HG02571 (cell line): ENCODE data around the gene CXCR4.
"Not testable (repeated sequence)": the region's sequence is repeated elsewhere in the genome, so short reads cannot be mapped to it uniquely, and the experiment has no call there.

Source experiments
- ATAC-seq: cut with Tn5 transposase; IDR thresholded peaks from one replicate; pipeline ENCODE4 v1.9.1; 2021; ENCODE audit warnings: mild to moderate bottlenecking, moderate library complexity; ENCODE audit not compliant: unreplicated experiment

The CXCR4 gene

DNA sequence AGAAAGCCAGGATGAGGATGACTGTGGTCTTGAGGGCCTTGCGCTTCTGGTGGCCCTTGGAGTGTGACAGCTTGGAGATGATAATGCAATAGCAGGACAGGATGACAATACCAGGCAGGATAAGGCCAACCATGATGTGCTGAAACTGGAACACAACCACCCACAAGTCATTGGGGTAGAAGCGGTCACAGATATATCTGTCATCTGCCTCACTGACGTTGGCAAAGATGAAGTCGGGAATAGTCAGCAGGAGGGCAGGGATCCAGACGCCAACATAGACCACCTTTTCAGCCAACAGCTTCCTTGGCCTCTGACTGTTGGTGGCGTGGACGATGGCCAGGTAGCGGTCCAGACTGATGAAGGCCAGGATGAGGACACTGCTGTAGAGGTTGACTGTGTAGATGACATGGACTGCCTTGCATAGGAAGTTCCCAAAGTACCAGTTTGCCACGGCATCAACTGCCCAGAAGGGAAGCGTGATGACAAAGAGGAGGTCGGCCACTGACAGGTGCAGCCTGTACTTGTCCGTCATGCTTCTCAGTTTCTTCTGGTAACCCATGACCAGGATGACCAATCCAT lies 2.7 kb downstream of the CXCR4 start:
- ATAC-seq: no peak

DNA sequence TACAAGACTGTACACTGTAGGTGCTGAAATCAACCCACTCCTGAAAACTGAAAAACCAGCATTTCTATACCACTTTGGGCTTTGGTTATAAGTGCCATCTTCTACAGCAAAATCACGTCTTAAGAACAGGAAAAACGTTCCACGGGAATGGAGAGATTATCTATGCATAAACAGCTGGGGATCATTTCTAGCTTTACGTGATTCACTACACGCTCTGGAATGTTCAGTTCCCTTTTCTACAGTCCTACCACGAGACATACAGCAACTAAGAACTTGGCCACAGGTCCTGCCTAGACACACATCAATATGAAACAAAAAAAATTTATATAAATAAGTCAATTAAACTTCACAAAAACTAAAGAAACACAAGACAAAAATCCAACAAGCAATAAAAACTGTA lies 3.6 kb downstream of the CXCR4 start:
- no peak for ATAC-seq

DNA sequence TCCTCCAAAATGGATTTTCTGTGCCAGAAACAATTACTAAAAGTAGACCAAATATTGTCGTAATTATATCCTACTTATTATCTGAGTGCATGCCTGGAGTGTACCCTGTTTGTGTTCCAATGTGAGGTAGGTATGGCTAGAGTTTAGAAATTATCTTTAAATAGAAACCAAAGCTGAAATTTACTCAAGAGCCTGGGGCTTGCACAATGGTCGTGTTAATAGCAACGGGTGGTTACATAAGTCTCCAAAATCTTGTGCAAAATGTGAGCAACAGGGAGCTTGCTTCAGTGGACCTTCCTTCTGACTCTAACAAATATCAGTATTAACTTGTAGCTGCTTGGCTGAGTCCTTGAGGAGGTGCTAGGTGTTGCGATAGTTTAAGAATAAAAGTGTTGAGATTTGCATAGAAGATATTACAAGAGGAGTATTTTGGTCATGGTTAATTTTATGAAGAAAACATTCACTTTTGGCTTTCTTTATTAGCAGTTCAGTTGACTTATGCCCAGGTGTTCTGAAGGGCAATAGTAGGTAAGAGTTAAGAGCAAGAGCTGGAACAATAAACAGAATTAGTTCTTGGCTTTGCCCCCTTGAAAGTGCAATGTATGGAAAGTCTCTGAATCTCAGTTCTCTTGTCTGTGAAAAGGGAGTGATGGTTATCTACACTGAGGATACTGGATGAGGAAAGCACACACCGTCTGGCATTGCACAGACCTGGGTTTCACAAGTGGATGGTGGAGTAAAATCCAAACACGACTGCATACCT lies 4.6 kb downstream of the CXCR4 start:
- no peak for ATAC-seq

DNA sequence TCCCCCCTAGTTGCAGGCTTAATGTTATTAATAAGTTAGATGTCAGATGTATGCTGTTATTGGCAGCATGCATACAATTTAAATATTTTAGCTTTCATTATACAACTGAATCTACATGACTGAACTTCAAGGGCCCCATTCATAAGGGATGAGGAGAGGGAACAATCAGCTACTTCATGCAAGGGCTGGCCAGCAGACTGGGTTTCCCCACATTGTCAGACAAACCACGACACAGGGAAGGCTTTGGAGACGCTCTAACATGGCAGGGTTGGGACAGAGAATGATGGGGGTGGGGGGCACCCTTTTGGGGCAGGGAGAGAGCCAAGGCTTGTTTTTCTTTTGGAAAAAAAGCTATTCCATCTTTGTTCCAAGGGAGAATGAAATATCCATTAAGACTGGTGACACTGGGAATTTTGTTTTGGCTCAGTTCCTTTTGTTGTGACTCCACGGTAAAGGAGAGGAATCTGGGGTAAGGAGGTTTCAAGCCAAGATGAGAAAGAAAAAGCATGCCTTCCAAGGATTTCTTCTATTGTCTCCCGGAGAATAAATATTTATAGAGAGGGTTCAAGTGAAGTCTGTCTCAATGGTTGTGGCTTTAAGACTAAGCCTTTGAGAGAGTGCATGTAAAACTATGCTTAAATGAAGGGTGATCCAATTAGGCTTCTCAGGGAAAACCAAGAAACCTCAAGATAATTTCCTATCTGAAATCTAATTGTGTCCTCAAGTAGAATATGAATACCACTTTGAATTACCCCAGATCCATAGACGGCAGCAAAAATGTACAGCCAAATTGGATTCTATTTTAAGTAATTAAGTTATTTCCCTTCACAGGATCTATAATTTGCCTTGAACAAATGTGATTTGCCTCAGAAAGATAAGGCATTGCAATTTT lies 5.4 kb downstream of the CXCR4 start:
- ATAC-seq: no peak

DNA sequence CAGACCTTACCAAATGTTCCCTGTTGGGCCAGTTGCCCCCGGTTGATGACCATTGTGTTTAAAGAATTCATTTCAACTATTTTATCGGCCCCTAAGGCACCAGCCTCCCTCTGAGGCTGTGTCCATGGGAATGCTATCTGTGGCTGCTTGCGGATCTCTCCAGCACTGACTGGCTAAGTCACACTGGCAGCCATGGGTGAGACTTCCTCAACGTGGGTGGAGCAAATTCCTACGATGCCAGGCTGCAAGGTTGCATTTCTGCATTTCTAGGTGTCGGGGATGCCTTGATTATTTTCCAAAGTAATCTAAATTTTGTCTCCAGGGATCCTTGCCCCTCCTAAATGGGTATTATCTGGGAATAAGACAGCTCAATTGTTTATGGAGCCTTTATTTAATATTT lies 6.2 kb downstream of the CXCR4 start:
- ATAC-seq: no peak

DNA sequence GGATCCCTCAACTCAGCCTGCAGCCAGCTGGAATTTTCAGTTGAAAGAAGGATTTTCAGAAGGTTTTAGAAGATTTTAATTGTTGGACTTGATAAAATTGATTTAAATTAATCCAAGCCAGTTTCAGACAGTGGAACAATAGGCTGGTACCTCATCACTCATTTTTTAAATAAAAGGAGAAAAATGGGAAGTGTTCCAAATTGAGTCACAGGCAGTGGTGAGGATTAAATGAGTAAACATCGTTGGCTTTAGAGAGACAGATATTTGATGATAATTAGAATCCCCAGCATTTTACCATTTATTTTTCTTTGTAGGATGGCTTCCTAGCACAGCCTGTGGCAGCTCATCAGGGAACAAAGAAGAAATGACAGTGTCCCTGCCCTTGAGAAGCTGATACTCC lies 7.4 kb downstream of the CXCR4 start:
- no peak for ATAC-seq

DNA sequence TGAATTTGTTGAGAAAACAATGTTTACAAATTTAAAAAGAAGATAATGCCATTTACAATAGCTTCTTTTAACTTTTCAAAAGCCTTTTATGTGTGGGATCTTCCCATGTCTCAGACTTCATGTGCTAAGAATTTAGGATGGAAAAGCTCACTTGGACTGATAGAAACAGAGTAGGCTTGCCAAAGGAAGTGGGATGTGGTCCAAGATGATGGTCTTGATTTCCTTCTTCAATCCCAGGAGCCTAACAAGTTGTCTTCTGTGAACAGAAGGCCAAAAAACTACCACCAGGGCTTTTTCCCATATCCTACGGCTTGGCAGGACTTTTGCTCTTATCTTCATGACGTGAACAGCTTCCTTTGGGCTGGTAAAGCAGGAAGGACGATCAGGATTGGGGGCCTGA lies 9.5 kb downstream of the CXCR4 start:
- ATAC-seq: no peak

DNA sequence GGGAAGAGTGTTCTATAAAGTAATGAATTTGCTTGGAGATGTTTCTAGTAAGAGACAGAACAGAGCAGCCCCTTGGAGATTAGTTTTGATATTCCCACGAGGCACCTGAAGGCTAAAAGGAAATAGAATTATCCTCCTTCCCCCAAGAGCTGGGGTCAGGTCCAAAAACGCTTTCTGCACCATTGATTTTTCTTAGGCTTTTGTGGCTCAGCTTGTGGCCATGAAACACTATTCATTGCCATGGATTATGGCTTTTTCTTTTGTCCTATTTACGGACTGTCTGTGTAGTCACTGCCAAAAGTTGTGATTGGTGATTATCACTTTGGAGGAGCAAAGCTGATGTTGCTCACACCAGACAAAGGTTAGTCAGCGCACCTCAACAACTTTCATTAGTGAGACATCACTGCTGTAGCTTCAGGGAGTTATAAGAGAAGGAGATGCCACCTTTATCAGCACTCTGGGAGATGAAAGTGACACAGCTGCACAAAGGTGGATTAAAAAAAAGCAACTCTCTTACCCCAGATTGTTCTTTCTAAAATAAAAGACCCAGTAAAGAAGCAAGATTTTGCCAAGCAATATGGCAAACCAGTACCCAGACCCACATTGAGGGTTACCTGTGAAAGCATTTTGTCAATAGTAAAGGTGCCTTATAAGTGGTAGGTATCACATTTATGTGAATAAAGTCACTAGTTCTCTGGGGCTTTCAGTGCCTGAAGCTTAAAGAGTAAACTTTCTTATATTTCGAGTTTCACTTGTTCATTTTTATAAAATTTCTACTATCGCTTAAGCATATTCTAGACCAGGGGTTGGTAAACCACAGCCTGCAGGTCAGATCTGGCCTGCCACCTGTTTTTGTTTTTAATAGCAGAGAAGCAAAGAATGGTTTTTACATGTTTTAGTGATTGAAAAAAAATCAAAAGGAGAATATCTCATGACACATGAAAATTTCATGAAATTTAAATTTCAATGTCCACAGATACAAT lies 10.6 kb downstream of the CXCR4 start:
- ATAC-seq: no peak

DNA sequence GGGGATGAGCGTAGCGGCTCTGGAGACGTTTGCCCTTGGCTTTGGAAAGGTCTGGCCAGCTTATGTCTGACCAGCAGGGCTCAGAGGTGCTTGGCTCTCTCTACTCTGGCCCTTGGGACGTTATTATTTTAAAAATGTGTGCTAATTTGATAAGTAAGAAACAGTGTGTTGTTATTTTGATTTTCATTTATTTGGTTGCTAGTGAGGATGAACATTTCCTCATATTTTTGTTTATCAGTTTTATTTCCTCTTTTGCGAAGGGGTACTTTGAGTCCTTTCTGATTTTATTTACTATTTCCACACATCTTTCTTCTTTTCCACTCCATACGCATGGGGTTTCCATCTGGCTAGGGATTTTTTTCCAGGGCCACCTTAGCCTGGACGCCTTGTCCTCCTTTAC lies 11.4 kb downstream of the CXCR4 start:
- ATAC-seq: no peak

DNA sequence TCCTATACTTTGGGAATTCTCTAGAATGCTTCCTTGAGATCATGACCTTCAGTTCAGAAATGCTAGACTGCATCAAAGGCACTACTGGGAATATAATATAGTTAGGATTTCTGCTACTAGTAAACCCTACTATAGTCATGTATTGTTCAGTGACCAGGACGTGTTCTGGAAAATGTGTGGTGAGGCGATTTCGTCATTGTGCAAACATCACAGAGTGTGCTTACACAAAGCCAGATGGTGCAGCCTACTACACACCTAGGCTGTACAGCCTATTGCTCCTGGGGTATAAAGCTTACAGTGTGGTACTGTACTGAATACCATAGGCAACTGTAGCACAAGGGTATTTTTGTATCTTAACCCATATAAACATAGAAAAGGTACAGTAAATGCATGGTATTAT lies 13.0 kb downstream of the CXCR4 start:
- ATAC-seq: no peak

DNA sequence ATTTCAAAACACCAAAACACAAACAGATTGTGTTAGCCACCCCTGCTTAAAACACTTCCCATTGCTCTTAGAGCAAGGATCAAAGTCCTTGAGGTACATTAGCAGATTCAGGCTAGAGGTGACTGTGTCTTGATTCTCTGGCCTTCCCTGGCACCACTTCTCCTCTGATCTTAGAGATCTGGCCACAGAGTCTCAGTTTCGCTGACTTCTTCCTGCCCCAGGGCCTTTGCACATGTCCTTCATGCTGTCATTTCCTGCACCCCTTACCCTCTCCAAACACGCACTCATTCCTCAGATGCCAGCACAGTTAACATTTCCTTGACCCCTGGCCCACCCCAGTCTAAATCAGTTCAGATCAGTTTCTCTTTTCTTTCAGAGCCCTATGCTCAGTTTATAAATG lies 16.9 kb downstream of the CXCR4 start:
- ATAC-seq: no peak

DNA sequence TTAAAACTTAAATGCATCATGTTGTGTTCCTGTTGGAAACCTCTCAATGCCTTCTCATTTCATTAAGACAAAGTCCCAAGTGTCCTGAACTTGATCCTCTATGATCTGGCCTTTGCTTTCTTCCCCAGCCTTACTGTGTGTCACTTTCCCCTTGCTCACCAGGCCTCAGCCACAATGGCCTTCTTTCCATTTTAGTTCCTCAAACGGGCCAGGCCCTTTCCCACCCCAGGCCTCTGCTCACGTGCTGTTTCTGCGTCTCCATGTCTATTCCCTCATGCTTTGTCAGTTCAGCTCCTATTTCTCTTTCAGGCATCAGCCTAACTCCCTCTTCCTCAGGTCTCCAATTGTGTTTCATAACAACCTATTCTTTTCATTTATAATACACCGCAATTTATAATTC lies 19.5 kb downstream of the CXCR4 start:
- ATAC-seq: no peak

DNA sequence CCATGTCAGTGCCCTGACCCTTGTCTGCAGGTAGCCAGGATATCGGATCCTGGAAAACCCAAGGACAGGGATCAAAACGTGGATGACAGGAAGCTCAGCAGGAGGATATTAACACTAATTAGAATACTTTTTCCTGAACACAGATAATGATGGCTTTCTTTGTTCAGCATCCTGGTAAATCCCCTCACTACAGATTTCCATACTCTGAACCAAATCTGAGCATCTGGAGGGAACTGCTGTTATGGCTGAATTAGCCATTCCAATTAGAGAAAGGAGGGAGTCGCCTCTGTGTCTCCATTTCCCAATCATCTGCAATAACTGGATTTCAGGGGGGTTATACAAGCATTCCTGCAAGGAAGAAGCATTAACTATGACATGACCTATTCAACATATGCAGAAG lies 24.4 kb downstream of the CXCR4 start:
- no peak for ATAC-seq

DNA sequence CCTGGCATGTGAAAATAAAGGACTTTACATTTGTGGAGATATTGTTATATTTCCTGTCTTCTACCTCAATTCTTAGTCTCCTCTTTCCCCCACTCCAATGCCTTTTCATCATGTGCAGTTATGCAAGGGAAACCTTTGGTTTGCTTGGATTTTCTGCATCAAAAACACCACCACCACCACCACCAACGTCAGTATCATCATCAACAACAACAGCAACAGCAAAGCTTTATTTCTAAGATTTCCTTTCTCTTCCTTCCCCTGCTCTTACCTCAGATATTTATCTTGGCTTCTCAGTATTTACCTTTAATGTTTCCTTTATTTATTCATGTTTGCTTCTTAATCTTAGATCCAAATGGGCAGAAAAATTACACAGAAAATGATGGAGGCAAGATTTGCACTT lies 26.1 kb downstream of the CXCR4 start:
- no peak for ATAC-seq

DNA sequence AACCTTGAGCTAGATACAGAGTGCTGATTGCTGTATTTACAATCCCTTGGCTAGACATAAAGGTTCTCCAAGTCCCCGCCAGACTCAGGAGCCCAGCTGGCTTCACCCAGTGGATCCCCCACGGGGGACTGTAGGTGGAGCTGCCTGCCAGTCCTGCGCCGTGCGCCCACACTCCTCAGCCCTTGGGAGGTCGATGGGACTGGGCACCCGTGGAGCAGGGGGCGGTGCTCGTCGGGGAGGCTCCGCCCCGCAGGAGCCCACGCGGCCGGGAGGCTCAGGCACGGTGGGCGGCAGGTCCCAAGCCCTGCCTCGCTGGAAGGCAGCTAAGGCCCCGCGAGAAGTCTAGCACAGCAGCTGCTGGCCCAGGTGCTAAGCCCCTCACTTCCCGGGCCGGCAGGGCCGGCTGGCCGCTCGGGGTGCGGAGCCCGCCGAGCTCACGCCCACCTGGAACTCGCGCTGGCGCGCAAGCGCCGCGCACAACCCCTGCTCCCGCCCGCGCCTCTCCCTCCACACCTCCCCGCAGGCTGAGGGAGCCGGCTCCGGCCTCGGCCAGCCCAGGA lies 30.0 kb downstream of the CXCR4 start:
- not testable (repeated sequence) for ATAC-seq

DNA sequence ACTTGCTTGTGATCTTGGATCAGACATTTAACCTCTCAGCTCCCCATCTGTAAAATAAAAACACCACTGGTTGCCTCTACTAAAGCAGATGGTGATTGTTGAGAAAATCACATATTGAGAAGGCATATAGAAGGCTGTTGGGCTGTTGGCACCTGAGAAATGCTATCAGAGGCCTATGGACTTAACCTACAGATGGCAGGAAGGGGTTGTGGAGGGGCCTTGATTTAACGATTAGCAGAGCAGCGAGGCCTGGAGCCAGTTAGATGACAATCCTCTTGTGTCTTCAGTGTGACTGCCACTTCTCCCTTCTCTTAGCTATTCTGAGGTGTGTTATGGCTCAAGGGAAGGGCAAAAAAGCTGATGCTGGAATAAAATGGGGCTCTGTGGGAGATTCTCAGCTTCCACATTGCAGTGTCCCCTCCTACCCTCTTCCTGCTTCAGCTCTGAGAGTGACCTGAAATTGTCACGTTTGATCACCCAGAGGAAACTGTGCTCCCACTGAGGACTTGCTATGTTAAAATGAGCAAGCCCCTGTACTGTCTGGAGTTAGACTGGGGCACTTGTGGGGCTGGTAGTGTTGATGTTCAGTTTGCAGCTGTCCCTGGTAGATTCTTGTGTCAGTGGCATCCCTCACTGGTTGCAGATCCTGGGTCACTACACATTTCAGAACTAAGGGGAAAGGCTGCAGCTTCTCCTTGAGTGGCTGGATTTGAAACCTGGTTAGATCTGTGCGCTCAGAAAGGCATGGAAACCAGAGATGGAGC lies 31.5 kb downstream of the CXCR4 start:
- no peak for ATAC-seq

DNA sequence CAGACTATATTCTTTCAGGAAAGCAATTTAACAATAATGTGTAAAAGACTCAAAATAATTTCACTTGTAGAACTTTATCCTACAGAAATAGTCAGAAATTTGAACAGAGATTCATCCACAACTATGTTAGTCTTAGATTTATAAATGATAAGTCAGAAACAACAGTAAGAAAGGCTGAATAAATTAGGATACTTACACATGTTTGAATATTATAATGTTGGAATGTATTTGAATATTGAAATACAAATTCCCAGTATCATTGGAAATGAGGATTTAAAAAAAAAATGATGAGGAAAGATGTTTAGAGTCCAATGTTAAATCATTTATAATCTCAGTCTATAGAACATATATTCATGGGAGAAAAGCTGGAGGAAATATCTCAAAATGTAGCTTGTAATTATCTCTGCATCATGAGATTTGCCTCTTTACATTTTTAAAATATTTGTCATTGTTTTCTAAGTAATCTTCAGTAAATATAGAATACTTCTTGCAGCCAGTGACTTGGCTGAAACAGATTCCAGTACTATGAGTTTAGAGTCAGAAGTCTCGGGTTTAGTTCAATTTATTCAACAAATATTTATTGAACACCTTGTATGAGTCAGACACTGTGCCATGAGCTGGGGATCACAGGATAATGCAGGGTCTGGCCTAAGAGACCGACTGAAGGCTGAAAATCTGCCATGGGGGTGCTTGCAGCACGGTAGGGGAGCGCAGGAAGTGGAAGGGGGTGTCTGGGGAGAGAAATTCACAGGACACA lies 32.3 kb downstream of the CXCR4 start:
- no peak for ATAC-seq

DNA sequence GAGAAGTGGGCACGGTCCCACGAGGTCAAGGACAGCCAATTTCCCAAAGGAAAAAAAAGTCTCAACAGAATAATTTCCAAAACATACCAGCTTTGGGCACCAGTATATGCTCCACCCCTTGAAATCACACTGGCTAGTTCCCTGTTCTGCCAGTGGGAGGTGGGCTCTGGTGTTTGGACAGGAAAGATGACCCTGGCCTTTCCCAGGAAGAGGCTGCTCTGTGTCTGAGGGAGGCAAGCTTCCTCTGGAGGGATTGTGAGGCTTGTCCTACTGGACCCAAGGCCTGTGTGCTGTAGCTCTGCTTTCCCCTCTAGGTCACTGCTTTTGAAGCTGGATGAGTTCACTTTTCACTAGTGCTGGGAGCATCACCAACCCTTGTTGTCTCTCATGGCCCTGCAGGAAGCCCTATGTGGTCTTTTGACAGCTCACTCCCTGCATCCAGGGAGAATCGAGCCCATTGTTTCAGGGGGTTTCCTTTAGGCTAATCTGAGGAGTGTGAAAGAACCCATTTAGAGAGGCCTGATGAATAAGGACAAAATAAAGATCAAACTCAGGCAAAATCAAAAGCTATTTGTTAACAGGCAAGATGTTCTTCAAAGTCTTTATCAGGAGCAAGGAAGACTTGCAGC lies 36.3 kb downstream of the CXCR4 start:
- no peak for ATAC-seq

DNA sequence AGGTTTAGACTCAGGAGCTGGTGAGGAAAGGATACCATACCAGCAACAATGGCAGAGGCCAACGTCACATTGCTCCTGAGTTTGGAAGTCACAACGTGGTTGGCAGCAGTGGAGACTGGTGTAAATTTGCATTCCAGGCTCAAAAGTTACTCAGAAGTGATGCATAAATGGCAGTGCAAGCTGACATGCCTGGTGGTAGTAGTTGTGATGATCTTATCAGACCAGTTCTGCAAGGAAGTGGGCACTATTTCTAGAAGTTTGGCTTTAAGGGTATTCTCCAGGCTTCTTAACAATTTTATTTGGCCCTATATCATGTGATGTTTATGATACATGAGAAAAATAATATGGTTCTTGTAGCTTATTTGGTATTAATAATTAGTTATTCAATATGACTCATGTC lies 37.8 kb downstream of the CXCR4 start:
- no peak for ATAC-seq
